ENCODE data around the gene LTBP4.
"Not testable (repeated sequence)": the region's sequence is repeated elsewhere in the genome, so short reads cannot be mapped to it uniquely, and the experiment has no call there.

LTBP4 gene

DNA sequence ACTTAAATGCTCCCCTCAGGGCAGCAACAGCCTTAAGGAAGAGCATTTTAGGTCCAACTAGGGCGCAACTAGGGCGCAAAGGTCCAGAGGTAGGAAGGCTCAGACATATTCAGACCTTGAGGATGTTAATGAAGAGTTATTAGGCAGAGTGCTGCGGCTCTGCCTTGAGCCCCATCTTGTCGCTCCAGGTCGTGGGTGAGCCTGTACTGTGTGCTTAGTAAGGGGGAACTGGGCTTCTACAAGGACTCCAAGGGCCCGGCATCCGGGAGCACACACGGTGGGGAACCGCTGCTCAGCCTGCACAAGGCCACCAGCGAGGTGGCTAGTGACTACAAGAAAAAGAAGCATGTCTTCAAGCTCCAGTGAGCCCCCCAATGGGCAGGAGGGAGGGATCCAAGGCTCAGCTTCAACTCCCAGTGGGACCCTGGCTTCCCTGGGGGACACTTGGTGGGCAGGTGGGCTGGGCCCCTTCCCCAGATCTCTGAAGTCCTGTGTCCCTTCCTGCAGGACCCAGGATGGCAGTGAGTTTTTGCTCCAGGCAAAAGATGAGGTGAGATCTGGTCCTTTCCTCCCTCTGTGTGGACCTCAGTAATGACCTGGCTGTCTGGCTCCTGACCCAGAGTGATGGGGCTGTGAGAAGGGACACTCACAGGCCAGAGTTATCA lies 29.2 kb upstream of the LTBP4 start:
- no peak for DNase-seq (ENCODE audit: low read depth in 3 of 3, low spot score in 1 of 3)

- DNase-seq (ENCODE audit: low read depth in 3 of 3, low spot score in 1 of 3) = no peak
Observed at GRCh38 chr19:40575326-40575725, 25.8 kb upstream of the LTBP4 start.

DNA sequence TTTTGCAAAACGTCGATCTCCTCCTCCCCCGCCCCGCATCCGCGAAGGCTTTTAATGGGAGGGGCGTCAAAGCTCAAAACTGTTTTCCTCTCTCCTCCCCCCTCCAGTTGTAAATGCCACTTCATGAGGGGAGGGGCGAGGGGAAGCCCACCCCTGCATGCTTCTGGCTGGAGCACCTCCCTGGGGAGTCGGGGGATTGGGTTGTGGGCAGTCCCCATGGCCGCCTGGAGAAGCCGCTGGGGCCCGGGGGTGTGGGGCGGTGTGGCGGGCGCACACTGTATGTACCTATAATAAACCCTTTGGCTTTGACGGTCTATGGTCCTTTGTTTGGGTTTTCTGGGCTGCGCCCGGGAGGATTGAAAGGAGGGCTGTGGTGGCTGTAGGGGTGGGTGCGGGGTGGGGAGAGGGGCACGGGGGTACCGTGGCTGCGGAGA lies 25.0 kb upstream of the LTBP4 start:
- DNase-seq (ENCODE audit: low read depth in 3 of 3, low spot score in 1 of 3) = no peak

DNA sequence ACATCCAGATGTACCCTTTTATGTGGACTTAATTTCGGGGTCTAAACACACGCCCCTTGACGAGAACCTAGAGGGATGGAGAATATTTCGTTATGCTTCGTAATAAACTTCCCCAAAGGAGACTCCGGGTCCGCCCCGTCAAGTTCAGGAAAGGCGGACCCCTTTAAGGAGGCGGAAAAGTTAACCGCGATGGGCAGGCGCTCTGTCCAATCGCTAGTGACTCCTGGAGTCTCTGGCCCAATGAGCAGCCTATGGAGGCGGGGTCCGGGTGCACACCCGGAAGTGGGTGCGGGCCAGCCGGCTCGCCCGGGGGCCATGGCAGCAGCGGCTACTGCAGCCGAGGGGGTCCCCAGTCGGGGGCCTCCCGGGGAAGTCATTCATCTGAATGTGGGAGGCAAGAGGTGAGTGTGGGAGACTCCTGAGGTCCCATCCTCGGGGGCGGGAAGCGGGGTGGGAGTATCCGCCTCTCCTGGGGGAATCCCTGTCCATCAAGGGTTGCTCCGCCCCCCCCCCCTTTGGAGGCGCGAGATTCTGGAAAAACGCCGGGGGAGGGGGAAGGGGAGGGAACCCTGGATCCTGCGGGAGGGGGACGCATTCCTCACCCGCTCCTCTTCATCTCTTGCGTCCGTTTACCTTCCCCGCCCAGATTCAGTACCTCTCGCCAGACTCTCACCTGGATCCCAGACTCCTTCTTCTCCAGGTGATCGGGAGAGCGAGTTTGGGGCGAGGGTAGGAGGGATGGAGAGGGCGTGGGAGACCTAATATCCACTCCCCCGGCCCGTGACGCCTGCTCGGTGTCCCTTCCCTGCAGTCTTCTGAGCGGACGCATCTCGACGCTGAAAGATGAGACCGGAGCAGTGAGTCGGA lies 24.4 kb upstream of the LTBP4 start, which contains the start of gene SHKBP1:
Gene SHKBP1, plus strand, starts transcription at position 289 of the 867 bp plus-strand sequence. Its CDS starts 27 bp downstream, at position 316.
- peak; percentile 81 to 87 (median 85) for DNase-seq (ENCODE audit: low read depth in 3 of 3, low spot score in 1 of 3)

- no peak for DNase-seq (ENCODE audit: low read depth in 3 of 3, low spot score in 1 of 3)
Observed at GRCh38 chr19:40578442-40578908, 22.7 kb upstream of the LTBP4 start.

DNA sequence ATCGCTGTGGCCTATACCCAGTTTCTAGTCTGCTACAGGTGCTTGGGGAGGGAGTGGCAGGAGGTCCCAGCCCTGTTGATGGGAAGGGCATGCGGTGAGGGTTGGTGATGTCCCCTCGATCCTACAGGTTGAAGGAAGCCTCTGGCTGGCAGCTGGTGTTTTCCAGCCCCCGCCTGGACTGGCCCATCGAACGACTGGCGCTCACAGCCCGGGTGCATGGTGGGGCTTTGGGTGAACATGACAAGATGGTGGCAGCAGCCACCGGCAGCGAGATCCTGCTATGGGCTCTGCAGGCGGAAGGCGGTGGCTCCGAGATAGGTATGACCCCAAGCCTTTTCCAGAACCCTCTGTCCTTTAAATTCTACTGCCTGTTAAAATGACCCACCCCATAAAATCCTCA lies 20.6 kb upstream of the LTBP4 start:
- DNase-seq (ENCODE audit: low read depth in 3 of 3, low spot score in 1 of 3) = no peak

DNA sequence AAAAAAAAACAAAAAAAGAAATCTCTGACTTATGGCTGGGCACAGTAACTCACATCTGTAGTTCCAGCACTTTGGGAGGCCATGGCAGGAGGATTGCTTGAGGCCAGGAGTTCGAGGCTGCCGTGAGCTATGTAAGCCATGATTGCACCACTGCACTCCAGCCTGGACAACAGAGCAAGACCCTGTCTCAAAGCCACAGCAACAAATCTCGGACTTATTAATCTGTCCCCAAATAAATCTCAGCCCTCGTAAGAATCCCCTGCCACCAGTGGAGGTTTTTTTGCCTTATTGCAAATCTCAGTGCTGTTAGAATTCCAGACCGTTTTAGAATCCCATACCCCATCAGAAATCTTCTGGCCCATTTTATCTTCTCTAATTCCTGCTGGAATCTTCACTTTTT lies 19.6 kb upstream of the LTBP4 start:
- DNase-seq (ENCODE audit: low read depth in 3 of 3, low spot score in 1 of 3) = no peak

- DNase-seq (ENCODE audit: low read depth in 3 of 3, low spot score in 1 of 3) = no peak
Observed at GRCh38 chr19:40582467-40582866, 18.7 kb upstream of the LTBP4 start.

DNA sequence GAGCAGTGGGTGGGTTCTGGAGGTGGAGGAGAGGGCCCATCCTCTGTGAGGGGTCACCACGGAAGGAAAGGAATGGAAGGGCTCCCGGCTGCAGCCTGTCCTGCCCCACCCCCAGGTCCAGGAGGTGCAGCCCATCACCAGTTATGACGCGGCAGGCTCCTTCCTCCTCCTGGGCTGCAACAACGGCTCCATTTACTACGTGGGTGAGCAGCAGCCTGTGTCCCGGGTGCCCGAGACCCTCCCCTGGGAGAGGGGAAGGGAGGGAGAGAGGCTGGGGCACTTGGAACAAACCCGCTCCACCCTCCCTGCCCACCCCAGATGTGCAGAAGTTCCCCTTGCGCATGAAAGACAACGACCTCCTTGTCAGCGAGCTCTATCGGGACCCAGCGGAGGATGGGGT lies 17.9 kb upstream of the LTBP4 start:
- DNase-seq (ENCODE audit: low read depth in 3 of 3, low spot score in 1 of 3) = no peak

GRCh38 chr19:40584007-40584406 lies 17.2 kb upstream of the LTBP4 start:
- DNase-seq (ENCODE audit: low read depth in 3 of 3, low spot score in 1 of 3) = no peak

DNA sequence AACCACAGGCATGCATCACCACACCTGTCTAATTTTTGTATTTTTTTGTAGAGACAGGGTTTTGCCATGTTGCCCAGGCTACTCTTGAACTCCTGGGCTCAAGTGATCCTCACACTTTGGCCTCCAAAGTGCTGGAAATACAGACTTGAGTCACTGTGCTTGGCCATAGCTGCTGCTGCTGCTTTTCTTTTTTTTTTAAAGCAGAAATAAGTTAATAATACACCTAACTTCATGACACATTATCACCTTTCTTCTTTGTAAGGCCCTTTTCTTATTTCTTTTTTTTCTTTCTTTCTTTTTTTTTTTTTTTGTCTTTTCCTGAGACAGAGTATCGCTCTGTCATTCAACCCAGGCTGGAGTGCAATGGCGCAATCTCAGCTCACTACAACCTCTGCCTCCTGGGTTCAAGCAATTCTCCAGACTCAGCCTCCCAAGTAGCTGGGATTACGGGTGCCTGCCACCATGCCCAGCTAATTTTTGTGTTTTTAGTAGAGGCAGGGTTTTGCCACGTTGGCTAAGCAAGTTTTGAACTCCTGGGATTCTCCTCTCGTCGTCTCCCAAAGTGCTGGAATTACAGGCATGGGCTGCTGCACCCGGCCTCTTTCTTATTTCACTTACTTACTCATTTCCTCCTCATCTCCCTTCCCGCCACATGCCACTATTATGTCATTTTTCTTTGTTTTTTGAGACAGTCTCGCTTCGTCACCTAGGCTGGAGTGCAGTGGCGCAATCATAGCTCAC lies 15.8 kb upstream of the LTBP4 start:
- no peak for DNase-seq (ENCODE audit: low read depth in 3 of 3, low spot score in 1 of 3)

DNA sequence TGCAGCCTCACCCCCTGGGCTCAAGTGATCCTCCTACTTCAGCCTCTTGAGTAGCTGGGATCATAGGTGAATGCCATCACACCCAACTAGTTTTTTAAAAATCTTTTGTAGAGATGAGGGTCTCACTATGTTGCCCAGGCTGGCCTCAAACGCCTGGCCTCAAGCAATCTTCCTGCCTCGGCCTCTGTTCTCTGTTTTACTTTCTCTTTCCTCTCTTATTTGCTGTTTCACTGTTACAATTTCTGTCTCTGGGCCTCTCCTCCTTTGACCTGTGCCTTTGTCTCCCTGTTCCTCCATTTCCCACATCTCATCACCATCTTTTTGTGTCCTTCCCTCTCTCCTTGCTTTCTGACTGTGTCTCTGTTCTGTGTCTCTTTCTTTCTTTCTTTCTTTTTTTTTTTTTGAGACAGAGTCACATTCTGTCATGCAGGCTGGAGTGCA lies 15.2 kb upstream of the LTBP4 start:
- no peak for DNase-seq (ENCODE audit: low read depth in 3 of 3, low spot score in 1 of 3)

DNA sequence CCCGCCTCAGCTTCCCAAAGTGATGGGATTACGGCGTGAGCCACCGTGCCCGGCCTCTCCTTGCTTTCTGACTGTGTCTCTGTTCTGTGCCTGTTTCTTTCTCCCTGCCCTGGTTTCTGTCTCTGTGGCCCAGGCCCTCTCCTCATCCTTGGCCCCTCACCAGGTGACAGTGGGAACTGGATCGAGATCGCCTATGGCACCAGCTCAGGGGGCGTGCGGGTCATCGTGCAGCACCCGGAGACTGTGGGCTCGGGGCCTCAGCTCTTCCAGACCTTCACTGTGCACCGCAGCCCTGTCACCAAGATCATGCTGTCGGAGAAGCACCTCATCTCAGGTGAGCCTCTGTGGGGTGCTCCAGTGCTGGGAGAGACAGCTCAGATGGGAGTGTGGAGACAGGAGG lies 14.6 kb upstream of the LTBP4 start:
- DNase-seq (ENCODE audit: low read depth in 3 of 3, low spot score in 1 of 3) = no peak

- no peak for DNase-seq (ENCODE audit: low read depth in 3 of 3, low spot score in 1 of 3)
Observed at GRCh38 chr19:40588110-40588854, 12.9 kb upstream of the LTBP4 start.

DNA sequence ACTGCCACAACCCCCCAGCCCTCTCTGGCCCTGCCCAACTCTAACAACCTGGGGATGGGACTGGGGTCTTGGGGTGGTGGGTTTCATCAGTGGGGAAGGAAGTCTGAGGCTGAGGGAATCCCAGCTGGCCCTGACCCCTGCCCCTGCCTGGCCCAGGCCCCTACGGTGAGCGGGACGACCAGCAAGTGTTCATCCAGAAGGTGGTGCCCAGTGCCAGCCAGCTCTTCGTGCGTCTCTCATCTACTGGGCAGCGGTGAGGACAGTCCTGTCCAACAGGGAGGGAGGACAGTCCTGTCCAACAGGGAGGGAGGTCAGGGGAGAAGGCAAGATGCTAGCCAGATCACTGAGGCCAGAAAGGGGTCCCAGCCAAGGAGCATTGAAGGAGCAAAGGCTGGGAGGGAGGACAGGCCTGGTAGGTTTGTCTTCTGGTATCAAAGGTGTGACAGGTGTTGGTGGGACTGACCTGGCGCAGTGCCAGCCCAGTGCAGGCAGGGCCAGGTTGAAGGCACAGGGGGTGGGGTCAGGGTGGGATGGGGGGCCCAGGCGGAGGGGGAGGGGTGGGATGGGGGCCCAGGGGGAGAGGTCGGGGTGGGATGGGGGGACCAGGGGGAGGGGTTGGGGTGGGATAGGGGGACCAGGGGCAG lies 12.1 kb upstream of the LTBP4 start:
- DNase-seq (ENCODE audit: low read depth in 3 of 3, low spot score in 1 of 3) = no peak

GRCh38 chr19:40589591-40590429 lies 11.4 kb upstream of the LTBP4 start:
- no peak for DNase-seq (ENCODE audit: low read depth in 3 of 3, low spot score in 1 of 3)

DNA sequence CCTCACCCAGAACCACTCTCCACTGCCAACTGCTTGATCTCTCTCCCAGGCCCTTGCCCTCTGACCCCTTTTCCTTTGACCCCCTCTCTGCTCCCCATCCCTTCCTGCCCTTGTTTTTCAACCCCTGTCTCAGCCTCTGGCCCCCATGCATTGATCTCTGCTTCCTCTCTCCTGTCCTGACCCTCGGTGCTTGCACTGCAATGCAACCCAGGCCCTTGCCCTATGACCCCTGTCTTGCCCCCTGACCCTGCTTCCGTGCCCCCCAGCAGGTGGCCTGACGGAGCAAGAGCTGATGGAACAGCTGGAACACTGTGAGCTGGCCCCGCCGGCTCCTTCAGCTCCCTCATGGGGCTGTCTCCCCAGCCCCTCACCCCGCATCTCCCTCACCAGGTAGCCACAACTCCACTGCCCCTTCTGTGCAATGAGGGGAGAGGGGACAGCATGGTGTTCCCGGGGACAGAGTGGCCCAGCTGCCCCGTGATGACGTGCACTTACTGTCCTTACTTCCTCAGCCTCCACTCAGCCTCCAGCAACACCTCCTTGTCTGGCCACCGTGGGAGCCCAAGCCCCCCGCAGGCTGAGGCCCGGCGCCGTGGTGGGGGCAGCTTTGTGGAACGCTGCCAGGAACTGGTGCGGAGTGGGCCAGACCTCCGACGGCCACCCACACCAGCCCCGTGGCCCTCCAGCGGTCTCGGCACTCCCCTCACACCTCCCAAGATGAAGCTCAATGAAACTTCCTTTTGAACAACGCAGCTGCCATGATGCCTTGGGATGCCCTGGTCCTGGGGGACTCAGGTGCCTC lies 10.5 kb upstream of the LTBP4 start:
- DNase-seq (ENCODE audit: low read depth in 3 of 3, low spot score in 1 of 3) = no peak

- not testable (repeated sequence) for DNase-seq (ENCODE audit: low read depth in 3 of 3, low spot score in 1 of 3)
Observed at GRCh38 chr19:40591724-40592123, 9.4 kb upstream of the LTBP4 start.

GRCh38 chr19:40592170-40592569 lies 9.0 kb upstream of the LTBP4 start:
- DNase-seq (ENCODE audit: low read depth in 3 of 3, low spot score in 1 of 3) = no peak

All from stimulated activated CD4-positive, alpha-beta T cell treated with anti-CD3 and anti-CD28 coated beads, TNF-alpha, amount 100 ng/mL, for 1 hour (primary cell).